ENCODE results near the gene RPS3A. TPM values are rescaled to one million over a fixed set of nuclear protein-coding genes. Genes with fewer than 3 reads are reported as not detected.

RPS3A gene
- total and polyA plus RNA-seq, 5 donors from 2014 or later, result 1,992 to 5,128 (median 2,535) TPM

- Mint-ChIP-seq H3K27me3 (no peaks in the 10 kb centered on the region), H3K36me3 (no peaks in the 10 kb centered on the region), H3K9me3 (no peaks in the 10 kb centered on the region), H3K27ac (no peak overlapping the region), H3K4me3 (no peak overlapping the region), H3K4me1 (peaks cover 0 to 1% (median 0%) of the 10 kb centered on the region in 4 donors)
- Histone ChIP-seq H3K27ac (ENCODE audit: insufficient read depth, low read length, poor library complexity, severe bottlenecking) (no peak overlapping the region), H3K4me3 (ENCODE audit: low read depth, low read length) (no peak overlapping the region), H3K9me3 (ENCODE audit: control insufficient read depth in 2 of 2, low read length in 2 of 2) (no peaks in the 10 kb centered on the region), H3K27me3 (ENCODE audit: control insufficient read depth, insufficient read depth, low read length) (peaks cover 2% of the 10 kb centered on the region), H3K36me3 (ENCODE audit: control insufficient read depth, insufficient read depth, low read length) (no peaks in the 10 kb centered on the region), H3K4me1 (ENCODE audit: control insufficient read depth, insufficient read depth, low read length, poor library complexity, severe bottlenecking) (no peaks in the 10 kb centered on the region)
- ATAC-seq (ENCODE audit: low read depth in 2 of 2) (no peak), DNase-seq (no peak)
These were observed 44.4 kb downstream of the RPS3A start for GRCh38 chr4:151143811-151144210.

DNA sequence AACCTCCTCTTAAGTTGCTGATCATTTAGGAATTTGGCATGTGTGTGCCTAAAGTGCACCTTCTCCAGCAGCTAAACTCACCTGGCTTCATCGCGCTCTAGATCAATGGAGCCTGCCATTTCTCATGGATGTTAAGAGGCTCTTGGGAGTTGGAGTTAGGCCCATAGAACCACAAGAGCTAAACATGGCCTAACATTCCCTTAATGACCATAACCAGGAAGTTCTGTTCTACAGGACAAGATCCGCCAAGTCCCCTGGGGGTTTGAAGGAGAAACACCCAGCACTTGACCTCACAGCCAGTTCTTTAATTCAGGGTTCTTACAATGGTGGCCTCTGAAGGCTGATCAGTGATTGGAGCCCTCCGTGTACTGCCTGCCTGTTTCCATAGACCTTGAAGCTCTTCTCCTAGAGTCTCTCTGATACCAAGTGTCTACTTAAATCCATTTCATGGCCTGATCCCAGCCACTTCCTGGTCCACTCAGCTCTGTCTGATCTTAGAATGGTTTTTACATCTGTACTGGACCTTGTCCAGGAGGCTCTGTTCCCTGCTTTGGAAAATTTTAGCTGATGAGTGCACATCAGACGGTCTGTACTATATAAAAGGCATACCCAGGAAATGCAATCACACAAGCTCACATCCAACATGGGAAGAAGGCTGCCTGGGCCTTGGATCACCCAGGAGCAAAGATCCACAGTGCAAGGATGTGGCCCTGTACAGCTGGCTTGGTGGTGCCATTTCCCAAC, 45.1 kb downstream of the RPS3A start:
- H3K9me3 ChIP-seq (ENCODE audit: control insufficient read depth in 2 of 2, low read length in 2 of 2), result no peaks in the 10 kb centered on the region
- no peaks in the 10 kb centered on the region for H3K36me3 ChIP-seq (ENCODE audit: control insufficient read depth, insufficient read depth, low read length)
- peaks cover 2% of the 10 kb centered on the region for H3K27me3 ChIP-seq (ENCODE audit: control insufficient read depth, insufficient read depth, low read length)
- no peak overlapping the region for H3K27ac ChIP-seq (ENCODE audit: insufficient read depth, low read length, poor library complexity, severe bottlenecking)
- no peak overlapping the region for H3K4me3 ChIP-seq (ENCODE audit: low read depth, low read length)
- H3K27me3 Mint-ChIP-seq, result no peaks in the 10 kb centered on the region
- no peaks in the 10 kb centered on the region for H3K4me1 ChIP-seq (ENCODE audit: control insufficient read depth, insufficient read depth, low read length, poor library complexity, severe bottlenecking)
- peaks cover 0 to 1% (median 0%) of the 10 kb centered on the region in 4 donors for H3K4me1 Mint-ChIP-seq
- H3K4me3 Mint-ChIP-seq, result no peak overlapping the region
- no peak for DNase-seq
- no peaks in the 10 kb centered on the region for H3K9me3 Mint-ChIP-seq
- H3K36me3 Mint-ChIP-seq, result no peaks in the 10 kb centered on the region
- no peak overlapping the region for H3K27ac Mint-ChIP-seq
- no peak for ATAC-seq (ENCODE audit: low read depth in 2 of 2)

GRCh38 chr4:151147000-151147399, 47.6 kb downstream of the RPS3A start:
- Mint-ChIP-seq H3K4me3 (no peak overlapping the region), H3K9me3 (no peaks in the 10 kb centered on the region), H3K4me1 (peaks cover 0 to 7% (median 0%) of the 10 kb centered on the region in 4 donors), H3K36me3 (no peaks in the 10 kb centered on the region), H3K27ac (peak overlapping the region in 1 of 3 donors; percentile 60), H3K27me3 (no peaks in the 10 kb centered on the region)
- Histone ChIP-seq H3K27me3 (ENCODE audit: control insufficient read depth, insufficient read depth, low read length) (no peaks in the 10 kb centered on the region), H3K4me3 (ENCODE audit: low read depth, low read length) (no peak overlapping the region), H3K9me3 (ENCODE audit: control insufficient read depth in 2 of 2, low read length in 2 of 2) (no peaks in the 10 kb centered on the region), H3K27ac (ENCODE audit: insufficient read depth, low read length, poor library complexity, severe bottlenecking) (no peak overlapping the region), H3K4me1 (ENCODE audit: control insufficient read depth, insufficient read depth, low read length, poor library complexity, severe bottlenecking) (no peaks in the 10 kb centered on the region), H3K36me3 (ENCODE audit: control insufficient read depth, insufficient read depth, low read length) (no peaks in the 10 kb centered on the region)
- ATAC-seq (ENCODE audit: low read depth in 2 of 2), result no peak
- DNase-seq, result no peak

DNA sequence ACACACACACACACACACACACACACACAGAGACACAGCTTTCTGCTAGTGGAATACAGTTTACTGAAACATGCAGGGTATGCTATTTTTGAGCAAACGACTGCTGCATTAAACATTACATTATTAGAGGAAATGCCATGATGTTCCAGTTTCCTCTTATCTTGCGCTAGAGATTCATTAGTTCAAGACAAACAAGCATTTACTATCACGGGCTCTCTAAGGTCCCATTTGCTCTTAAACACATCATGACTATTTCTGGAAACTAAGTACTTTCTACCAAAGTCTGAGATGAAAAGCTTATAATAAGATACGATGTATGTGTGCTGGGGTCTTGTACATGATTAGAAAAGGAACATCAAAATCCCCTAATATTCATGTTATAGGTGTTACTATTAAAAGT, 48.8 kb downstream of the RPS3A start:
- Mint-ChIP-seq H3K36me3 (no peaks in the 10 kb centered on the region), H3K9me3 (no peaks in the 10 kb centered on the region), H3K27ac (no peak overlapping the region), H3K27me3 (no peaks in the 10 kb centered on the region), H3K4me1 (peaks cover 0 to 7% (median 0%) of the 10 kb centered on the region in 4 donors), H3K4me3 (no peak overlapping the region)
- H3K27ac ChIP-seq (ENCODE audit: insufficient read depth, low read length, poor library complexity, severe bottlenecking), result no peak overlapping the region
- H3K4me1 ChIP-seq (ENCODE audit: control insufficient read depth, insufficient read depth, low read length, poor library complexity, severe bottlenecking), result no peaks in the 10 kb centered on the region
- H3K4me3 ChIP-seq (ENCODE audit: low read depth, low read length), result no peak overlapping the region
- ATAC-seq (ENCODE audit: low read depth in 2 of 2), result no peak
- no peaks in the 10 kb centered on the region for H3K36me3 ChIP-seq (ENCODE audit: control insufficient read depth, insufficient read depth, low read length)
- DNase-seq, result no peak
- H3K9me3 ChIP-seq (ENCODE audit: control insufficient read depth in 2 of 2, low read length in 2 of 2), result no peaks in the 10 kb centered on the region
- no peaks in the 10 kb centered on the region for H3K27me3 ChIP-seq (ENCODE audit: control insufficient read depth, insufficient read depth, low read length)

DNA sequence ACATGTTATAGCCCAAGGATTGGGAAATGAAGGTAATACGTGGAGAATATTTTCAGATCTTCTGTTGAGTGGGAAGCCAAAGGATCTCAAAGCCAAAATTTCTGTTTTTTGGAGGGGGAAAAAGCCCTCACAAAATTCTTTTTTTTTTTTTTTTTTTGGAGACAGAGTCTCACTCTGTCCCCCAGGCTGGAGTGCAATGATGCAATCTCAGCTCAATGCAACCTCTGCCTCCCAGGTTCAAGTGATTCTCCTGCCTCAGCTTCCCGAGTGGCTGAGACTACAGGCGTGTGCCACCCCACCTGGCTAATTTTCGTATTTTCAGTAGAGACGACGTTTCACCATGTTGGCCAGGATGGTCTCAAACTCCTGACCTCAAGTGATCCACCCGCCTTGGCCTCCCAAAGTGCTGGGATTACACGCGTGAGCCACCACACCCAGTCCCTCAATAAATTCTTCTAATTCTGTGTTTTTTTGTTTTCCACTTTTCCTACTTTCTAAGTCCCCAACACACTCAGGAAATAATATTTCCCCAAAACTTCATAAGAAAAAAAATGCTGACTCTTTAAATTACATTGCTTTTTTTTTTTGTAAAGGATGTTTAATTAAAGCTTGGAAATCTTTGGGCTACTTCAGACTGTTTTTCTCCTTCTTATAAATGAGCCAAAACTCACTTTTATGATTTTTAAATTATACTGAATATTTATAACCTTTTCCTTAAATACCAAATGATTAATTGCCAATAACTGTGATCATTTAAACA, 51.6 kb downstream of the RPS3A start:
- H3K9me3 ChIP-seq (ENCODE audit: control insufficient read depth in 2 of 2, low read length in 2 of 2), result no peaks in the 10 kb centered on the region
- H3K4me1 ChIP-seq (ENCODE audit: control insufficient read depth, insufficient read depth, low read length, poor library complexity, severe bottlenecking), result no peaks in the 10 kb centered on the region
- Mint-ChIP-seq H3K4me1 (peaks cover 0 to 5% (median 0%) of the 10 kb centered on the region in 4 donors), H3K36me3 (no peaks in the 10 kb centered on the region), H3K9me3 (no peaks in the 10 kb centered on the region), H3K27ac (no peak overlapping the region), H3K4me3 (no peak overlapping the region), H3K27me3 (no peaks in the 10 kb centered on the region)
- ATAC-seq (ENCODE audit: low read depth in 2 of 2) (no peak), DNase-seq (no peak)
- H3K27ac ChIP-seq (ENCODE audit: insufficient read depth, low read length, poor library complexity, severe bottlenecking), result no peak overlapping the region
- no peaks in the 10 kb centered on the region for H3K27me3 ChIP-seq (ENCODE audit: control insufficient read depth, insufficient read depth, low read length)
- no peak overlapping the region for H3K4me3 ChIP-seq (ENCODE audit: low read depth, low read length)
- no peaks in the 10 kb centered on the region for H3K36me3 ChIP-seq (ENCODE audit: control insufficient read depth, insufficient read depth, low read length)

DNA sequence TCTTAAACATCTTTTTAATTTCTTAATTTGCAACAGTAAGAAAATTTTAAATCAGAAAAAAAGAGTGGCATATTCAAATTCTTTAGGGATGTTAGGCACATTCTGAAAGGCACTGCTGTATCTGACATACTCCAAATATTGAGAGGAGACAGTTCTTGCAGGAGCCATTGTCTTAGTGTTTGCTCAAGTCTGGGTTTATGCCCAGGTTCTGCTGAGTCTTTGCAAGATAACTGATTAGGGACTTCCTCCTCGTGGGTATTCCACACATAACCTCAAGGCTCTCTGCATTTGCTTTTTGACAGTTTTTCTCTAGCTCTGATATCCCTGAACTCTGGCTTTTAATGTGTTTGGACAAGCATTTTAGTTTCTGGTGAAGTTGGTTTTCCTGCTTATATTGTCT, 52.6 kb downstream of the RPS3A start:
- Histone ChIP-seq H3K4me1 (ENCODE audit: control insufficient read depth, insufficient read depth, low read length, poor library complexity, severe bottlenecking) (no peaks in the 10 kb centered on the region), H3K9me3 (ENCODE audit: control insufficient read depth in 2 of 2, low read length in 2 of 2) (no peaks in the 10 kb centered on the region), H3K27me3 (ENCODE audit: control insufficient read depth, insufficient read depth, low read length) (no peaks in the 10 kb centered on the region), H3K27ac (ENCODE audit: insufficient read depth, low read length, poor library complexity, severe bottlenecking) (no peak overlapping the region), H3K4me3 (ENCODE audit: low read depth, low read length) (no peak overlapping the region), H3K36me3 (ENCODE audit: control insufficient read depth, insufficient read depth, low read length) (no peaks in the 10 kb centered on the region)
- DNase-seq (no peak), ATAC-seq (ENCODE audit: low read depth in 2 of 2) (no peak)
- peaks cover 0 to 5% (median 0%) of the 10 kb centered on the region in 4 donors for H3K4me1 Mint-ChIP-seq
- peaks cover 6% of the 10 kb centered on the region for H3K27me3 Mint-ChIP-seq
- H3K9me3 Mint-ChIP-seq, result peaks cover 0 to 1% (median 0%) of the 10 kb centered on the region in 7 donors
- H3K36me3 Mint-ChIP-seq, result no peaks in the 10 kb centered on the region
- no peak overlapping the region for H3K4me3 Mint-ChIP-seq
- H3K27ac Mint-ChIP-seq, result no peak overlapping the region

DNA sequence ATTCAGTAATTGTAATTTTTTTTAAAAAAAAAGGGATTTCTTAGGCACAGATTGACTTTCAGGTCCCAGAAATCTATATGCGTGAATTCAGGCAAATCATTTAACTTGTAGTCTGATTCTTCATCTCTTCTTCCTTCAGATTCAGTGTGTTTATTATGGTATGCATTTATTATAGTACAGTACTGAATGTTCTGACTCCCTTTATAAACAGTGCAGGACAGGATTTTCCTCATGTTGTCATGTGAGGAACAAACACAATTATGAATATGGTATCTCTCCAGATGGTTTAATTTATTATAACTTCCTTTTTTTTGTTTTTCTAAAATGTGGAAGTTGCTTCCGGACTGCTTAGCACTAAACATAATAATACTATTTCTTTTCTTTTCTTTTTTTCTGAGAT, 54.2 kb downstream of the RPS3A start:
- no peaks in the 10 kb centered on the region for H3K27me3 ChIP-seq (ENCODE audit: control insufficient read depth, insufficient read depth, low read length)
- H3K27ac ChIP-seq (ENCODE audit: insufficient read depth, low read length, poor library complexity, severe bottlenecking), result no peak overlapping the region
- ATAC-seq (ENCODE audit: low read depth in 2 of 2) (no peak), DNase-seq (no peak)
- no peak overlapping the region for H3K4me3 Mint-ChIP-seq
- no peaks in the 10 kb centered on the region for H3K36me3 ChIP-seq (ENCODE audit: control insufficient read depth, insufficient read depth, low read length)
- H3K4me1 Mint-ChIP-seq, result peaks cover 0 to 5% (median 0%) of the 10 kb centered on the region in 4 donors
- H3K36me3 Mint-ChIP-seq, result no peaks in the 10 kb centered on the region
- H3K27me3 Mint-ChIP-seq, result peaks cover 11% of the 10 kb centered on the region
- H3K4me1 ChIP-seq (ENCODE audit: control insufficient read depth, insufficient read depth, low read length, poor library complexity, severe bottlenecking), result no peaks in the 10 kb centered on the region
- H3K9me3 Mint-ChIP-seq, result peaks cover 0 to 8% (median 0%) of the 10 kb centered on the region in 7 donors
- no peaks in the 10 kb centered on the region for H3K9me3 ChIP-seq (ENCODE audit: control insufficient read depth in 2 of 2, low read length in 2 of 2)
- H3K4me3 ChIP-seq (ENCODE audit: low read depth, low read length), result no peak overlapping the region
- no peak overlapping the region for H3K27ac Mint-ChIP-seq

Measured in CD4-positive, CD25-positive, alpha-beta regulatory T cell (primary cell).